ENCODE data around the gene ACTL8. TPM values are rescaled to one million over a fixed set of nuclear protein-coding genes. Genes with fewer than 3 reads are reported as not detected.

The ACTL8 gene
- total and polyA plus RNA-seq, 10 donors, result not detected

DNA sequence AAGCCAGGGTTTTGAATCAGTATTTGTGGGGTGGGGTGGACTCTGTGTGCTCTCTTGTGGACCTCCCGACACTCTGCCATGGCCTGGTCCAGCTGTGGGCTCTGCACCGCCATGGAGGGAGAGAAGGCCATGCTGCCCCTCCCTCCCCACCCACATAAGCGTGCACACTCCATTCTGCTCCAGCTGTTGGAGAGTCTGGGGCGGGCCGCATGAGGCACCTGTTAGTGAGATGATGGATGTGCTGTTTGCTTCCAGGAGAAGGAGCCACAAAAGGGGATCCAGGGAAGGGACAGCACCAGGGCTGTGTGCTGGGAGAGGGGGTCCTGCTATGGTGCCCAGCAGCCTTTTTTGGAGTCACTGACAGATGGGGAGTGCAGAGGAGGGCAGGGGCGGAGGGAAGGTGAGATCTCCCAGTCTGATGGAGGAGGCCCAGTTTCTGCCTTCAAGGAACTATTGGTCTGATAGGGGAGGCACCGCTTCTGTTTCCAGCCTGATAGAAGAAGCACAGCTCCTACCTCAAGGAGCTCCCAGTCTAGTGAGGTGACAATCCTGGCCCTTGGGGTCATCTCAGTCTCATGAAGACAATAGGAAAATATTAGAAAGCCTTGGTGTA is 101.5 kb downstream of the ACTL8 start:
- Histone ChIP-seq H3K36me3 (no peaks in the 10 kb centered on the region), H3K4me1 (no peaks in the 10 kb centered on the region), H3K27me3 (replicated peaks in 1 of 7) (peaks cover 0 to 55% (median 0%) of the 10 kb centered on the region in 7 donors), H3K4me3 (no peak overlapping the region), H3K9me3 (no peaks in the 10 kb centered on the region), H3K27ac (no peak overlapping the region)
- no peak for DNase-seq
- no peak for TF ChIP-seq CTCF (IDR thresholded peaks at IDR 0.05 in 8 of 11, conservative IDR thresholded peaks at IDR 0.05 in 3 of 11)
- TF ChIP-seq POLR2A (IDR thresholded peaks at IDR 0.05), result no peak
- intact Hi-C loops (cut with DNase I; ENCODE audit: low total_unique reads), result no loop called here
- WGBS, 5 donors, result 68 to 86% (median 78%) methylated on average over 6 to 7 of the region's 7 CpGs

- H3K4me1 ChIP-seq, result no peaks in the 10 kb centered on the region
- WGBS, 5 donors, result 70 to 83% (median 77%) methylated on average over 4 of the region's 4 CpGs
- peaks cover 0 to 55% (median 0%) of the 10 kb centered on the region in 7 donors for H3K27me3 ChIP-seq (replicated peaks in 1 of 7)
- H3K9me3 ChIP-seq, result no peaks in the 10 kb centered on the region
- DNase-seq, result no peak
- no peaks in the 10 kb centered on the region for H3K36me3 ChIP-seq
- TF ChIP-seq POLR2A (IDR thresholded peaks at IDR 0.05) (no peak), CTCF (IDR thresholded peaks at IDR 0.05 in 8 of 11, conservative IDR thresholded peaks at IDR 0.05 in 3 of 11) (no peak), POLR2AphosphoS5 (IDR thresholded peaks at IDR 0.05) (no peak)
- intact Hi-C loops (cut with DNase I; ENCODE audit: low total_unique reads), result no loop called here
- no peak overlapping the region for H3K4me3 ChIP-seq
- no peak overlapping the region for H3K27ac ChIP-seq
These were observed 102.0 kb downstream of the ACTL8 start for GRCh38 chr1:17857109-17857499.

DNA sequence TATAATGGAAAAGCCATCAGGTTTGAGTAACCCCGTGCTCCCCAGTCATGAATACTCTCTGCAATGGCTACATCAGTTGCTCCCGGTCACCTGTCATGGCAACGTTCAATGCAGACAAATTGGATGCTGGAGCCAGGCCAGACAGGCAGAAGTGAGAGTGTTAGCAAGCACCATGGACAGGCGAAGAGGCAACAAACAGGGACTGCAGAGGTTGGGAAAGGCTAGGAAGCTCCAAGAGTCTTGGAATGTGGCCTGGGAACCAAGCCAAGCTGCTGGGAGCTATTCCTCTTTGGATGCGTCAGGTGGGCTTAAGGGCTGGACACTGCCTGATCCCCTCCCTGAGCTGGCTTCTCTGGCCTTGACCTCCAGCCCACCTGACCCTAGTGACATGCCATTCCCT is 102.9 kb downstream of the ACTL8 start:
- no peaks in the 10 kb centered on the region for H3K4me1 ChIP-seq
- H3K27ac ChIP-seq, result no peak overlapping the region
- no peak for DNase-seq
- no peak overlapping the region for H3K4me3 ChIP-seq
- H3K36me3 ChIP-seq, result no peaks in the 10 kb centered on the region
- intact Hi-C loops (cut with DNase I; ENCODE audit: low total_unique reads), result no loop called here
- WGBS, 5 donors, result 66 to 81% (median 75%) methylated on average over 5 of the region's 5 CpGs
- H3K9me3 ChIP-seq, result no peaks in the 10 kb centered on the region
- TF ChIP-seq CTCF (IDR thresholded peaks at IDR 0.05 in 8 of 11, conservative IDR thresholded peaks at IDR 0.05 in 3 of 11), result no peak
- TF ChIP-seq POLR2A (IDR thresholded peaks at IDR 0.05), result no peak
- no peak for TF ChIP-seq POLR2AphosphoS5 (IDR thresholded peaks at IDR 0.05)
- H3K27me3 ChIP-seq (replicated peaks in 1 of 7), result peaks cover 0 to 55% (median 0%) of the 10 kb centered on the region in 7 donors

GRCh38 chr1:17860812-17861211 is 105.7 kb downstream of the ACTL8 start:
- H3K4me3 ChIP-seq, result no peak overlapping the region
- no peak for DNase-seq
- intact Hi-C loops (cut with DNase I; ENCODE audit: low total_unique reads), result no loop called here
- no peaks in the 10 kb centered on the region for H3K4me1 ChIP-seq
- TF ChIP-seq POLR2AphosphoS5 (IDR thresholded peaks at IDR 0.05) (no peak), CTCF (IDR thresholded peaks at IDR 0.05 in 8 of 11, conservative IDR thresholded peaks at IDR 0.05 in 3 of 11) (no peak), POLR2A (IDR thresholded peaks at IDR 0.05) (no peak)
- 77 to 89% (median 79%) methylated on average over 1 of the region's 1 CpG for WGBS, 5 donors
- peaks cover 0 to 35% (median 0%) of the 10 kb centered on the region in 7 donors for H3K27me3 ChIP-seq (replicated peaks in 1 of 7)
- H3K27ac ChIP-seq, result no peak overlapping the region
- H3K9me3 ChIP-seq, result no peaks in the 10 kb centered on the region
- no peaks in the 10 kb centered on the region for H3K36me3 ChIP-seq
